H7 (cell line): ENCODE results near the gene TTLL9. TPM values are rescaled to one million over a fixed set of nuclear protein-coding genes. Genes with fewer than 3 reads are reported as not detected.
"Not testable (repeated sequence)": the region's sequence is repeated elsewhere in the genome, so short reads cannot be mapped to it uniquely, and the experiment has no call there.

ENCODE experiments used
- DNase-seq: peaks from one replicate; pipeline ENCODE4 v3.0.0; 2012
- H3K27me3 ChIP-seq: 2 replicates; pipeline ENCODE4 v1.6.0; 2011; ENCODE audit warnings: mild to moderate bottlenecking, low read length; ENCODE audit not compliant: control insufficient read depth, insufficient read depth
- H3K36me3 ChIP-seq: replicated peaks from 2 replicates; pipeline ENCODE4 v1.5.1; 2011; ENCODE audit warnings: low read length; ENCODE audit not compliant: control insufficient read depth, insufficient read depth
- H3K4me3 ChIP-seq: 2 replicates; pipeline ENCODE4 v1.5.1; 2011; ENCODE audit warnings: low read depth, mild to moderate bottlenecking, control low read depth, low read length, moderate library complexity; ENCODE audit not compliant: insufficient read depth
- total RNA-seq: library from RNA; depleted of rRNA; stranded (reverse); fragments of >200 nt; shearing (Covaris generic); gene quantifications from 2 replicates; pipeline ENCODE4 v1.2.3, GENCODE V29; 2014

TTLL9 gene
- total RNA-seq, 1 experiment from 2014 or later = 0.14 TPM

- no peaks in the 10 kb centered on the region for H3K36me3 ChIP-seq
- H3K4me3 ChIP-seq = no peak overlapping the region
- no peak for DNase-seq
- H3K27me3 ChIP-seq = no peaks in the 10 kb centered on the region
These were observed 52.2 kb downstream of the TTLL9 start for GRCh38 chr20:31922588-31922987.

- Histone ChIP-seq H3K4me3 (no peak overlapping the region), H3K36me3 (no peaks in the 10 kb centered on the region), H3K27me3 (no peaks in the 10 kb centered on the region)
- no peak for DNase-seq
These were observed 53.2 kb downstream of the TTLL9 start for GRCh38 chr20:31923388-31924331.

- DNase-seq = no peak
- Histone ChIP-seq H3K27me3 (no peaks in the 10 kb centered on the region), H3K36me3 (no peaks in the 10 kb centered on the region), H3K4me3 (no peak overlapping the region)
These were observed 54.1 kb downstream of the TTLL9 start for GRCh38 chr20:31924561-31924960.

GRCh38 chr20:31925631-31926030 is 55.2 kb downstream of the TTLL9 start:
- H3K36me3 ChIP-seq = no peaks in the 10 kb centered on the region
- H3K27me3 ChIP-seq = no peaks in the 10 kb centered on the region
- no peak for DNase-seq
- no peak overlapping the region for H3K4me3 ChIP-seq

- no peak for DNase-seq
- Histone ChIP-seq H3K36me3 (no peaks in the 10 kb centered on the region), H3K27me3 (no peaks in the 10 kb centered on the region), H3K4me3 (no peak overlapping the region)
These were observed 56.1 kb downstream of the TTLL9 start for GRCh38 chr20:31926493-31926892.

GRCh38 chr20:31927627-31928159 is 57.3 kb downstream of the TTLL9 start:
- Histone ChIP-seq H3K4me3 (no peak overlapping the region), H3K36me3 (no peaks in the 10 kb centered on the region)
- no peak for DNase-seq

GRCh38 chr20:31929631-31930030 is 59.2 kb downstream of the TTLL9 start:
- DNase-seq, H3K27me3 ChIP-seq, H3K4me3 ChIP-seq, H3K36me3 ChIP-seq: not testable (repeated sequence)

More at GRCh38 chr20:31927627-31928159, 57.3 kb downstream of the TTLL9 start:
- H3K27me3 ChIP-seq = no peaks in the 10 kb centered on the region

GRCh38 chr20:31930779-31931178 is 60.3 kb downstream of the TTLL9 start:
- Histone ChIP-seq H3K27me3 (no peaks in the 10 kb centered on the region), H3K36me3 (no peaks in the 10 kb centered on the region)
- DNase-seq = no peak

GRCh38 chr20:31933698-31934097 is 63.3 kb downstream of the TTLL9 start:
- no peak for DNase-seq
- Histone ChIP-seq H3K36me3 (no peaks in the 10 kb centered on the region), H3K27me3 (no peaks in the 10 kb centered on the region), H3K4me3 (no peak overlapping the region)

More at GRCh38 chr20:31930779-31931178, 60.3 kb downstream of the TTLL9 start:
- H3K4me3 ChIP-seq = no peak overlapping the region

GRCh38 chr20:31934491-31934890 is 64.1 kb downstream of the TTLL9 start:
- Histone ChIP-seq H3K4me3 (no peak overlapping the region), H3K36me3 (no peaks in the 10 kb centered on the region), H3K27me3 (no peaks in the 10 kb centered on the region)
- DNase-seq = no peak

GRCh38 chr20:31934968-31935764 is 64.7 kb downstream of the TTLL9 start:
- no peaks in the 10 kb centered on the region for H3K27me3 ChIP-seq
- no peaks in the 10 kb centered on the region for H3K36me3 ChIP-seq
- H3K4me3 ChIP-seq = no peak overlapping the region
- DNase-seq = peak; percentile 89

GRCh38 chr20:31936420-31936819 is 66.0 kb downstream of the TTLL9 start:
- DNase-seq = peak; percentile 66
- Histone ChIP-seq H3K36me3 (no peaks in the 10 kb centered on the region), H3K27me3 (no peaks in the 10 kb centered on the region), H3K4me3 (no peak overlapping the region)

GRCh38 chr20:31937820-31938219 is 67.4 kb downstream of the TTLL9 start:
- no peak overlapping the region for H3K4me3 ChIP-seq
- no peaks in the 10 kb centered on the region for H3K27me3 ChIP-seq
- H3K36me3 ChIP-seq = no peaks in the 10 kb centered on the region
- DNase-seq = no peak

- no peak for DNase-seq
These were observed 69.2 kb downstream of the TTLL9 start for GRCh38 chr20:31939661-31940060.

More at GRCh38 chr20:31939661-31940060, 69.2 kb downstream of the TTLL9 start:
- H3K27me3 ChIP-seq = no peaks in the 10 kb centered on the region
- H3K4me3 ChIP-seq = no peak overlapping the region
- H3K36me3 ChIP-seq = no peaks in the 10 kb centered on the region; the same call in 1 of the 2 replicates
